DMS79 treated with DMSO at 0.1 percent for 48 hours (cell line): ENCODE results near the gene CHAF1B.

Source experiments
- DNase-seq: peaks from one replicate; lab custom pipeline; 2025; lab: John Stamatoyannopoulos, UW

Gene CHAF1B

DNA sequence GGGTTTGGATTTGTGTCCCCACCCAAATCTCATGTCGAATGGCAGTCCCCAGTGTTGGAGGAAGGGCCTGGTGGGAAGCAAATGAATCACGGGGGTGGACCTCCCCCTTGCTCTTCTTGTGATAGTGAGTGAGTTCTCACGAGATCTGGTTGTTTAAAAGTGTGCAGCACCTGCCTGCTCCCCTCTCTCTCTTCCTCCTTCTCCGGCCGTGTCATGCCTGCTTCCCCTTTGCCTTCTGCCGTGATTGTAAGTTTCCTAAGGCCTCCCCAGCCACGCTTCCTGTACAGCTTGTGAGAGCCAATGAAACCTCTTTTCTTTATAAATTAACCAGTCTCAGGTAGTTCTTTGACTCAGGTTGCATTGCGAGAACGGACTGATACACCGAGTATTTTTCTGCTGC lies 78.8 kb downstream of the CHAF1B start:
- DNase-seq, result no peak

DNA sequence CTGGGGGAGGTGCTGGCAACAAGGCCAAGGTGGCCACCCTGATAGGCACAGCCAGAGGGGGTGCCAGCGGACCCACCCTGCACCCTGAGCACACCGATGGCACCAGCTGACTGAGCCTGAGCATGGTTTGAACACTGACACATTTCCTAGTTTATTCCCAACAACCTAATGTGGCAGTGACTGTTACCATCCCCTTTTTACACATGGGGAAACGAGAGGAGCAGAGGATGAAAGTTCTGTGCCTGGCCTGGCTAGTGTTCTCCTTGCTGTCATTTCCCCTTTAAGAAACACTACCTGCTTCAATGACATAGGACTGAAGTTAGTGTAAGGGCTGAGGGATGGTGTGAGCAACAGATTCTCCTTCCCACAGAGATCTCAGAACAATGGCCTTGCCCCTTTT lies 79.4 kb downstream of the CHAF1B start:
- DNase-seq, result no peak

DNA sequence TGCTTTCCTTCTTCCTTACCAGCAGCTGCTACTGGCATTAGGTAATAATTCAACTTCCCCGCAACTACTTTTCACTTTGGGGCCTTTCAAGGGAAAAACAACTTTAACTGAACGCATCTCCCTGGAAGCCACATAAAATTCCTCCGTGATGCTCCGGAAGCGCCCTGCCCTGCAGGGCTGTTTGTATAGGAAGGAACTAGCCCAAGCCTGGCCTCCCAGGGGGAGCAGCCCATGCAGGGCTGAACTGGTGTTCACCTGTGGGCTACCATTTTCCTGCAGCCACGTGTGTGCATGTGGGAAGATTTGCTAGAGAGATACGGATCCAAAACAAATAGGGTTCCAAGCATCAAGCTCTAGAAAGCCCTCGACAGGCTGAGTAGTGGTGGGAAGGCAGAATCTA lies 80.3 kb downstream of the CHAF1B start:
- DNase-seq, result no peak

DNA sequence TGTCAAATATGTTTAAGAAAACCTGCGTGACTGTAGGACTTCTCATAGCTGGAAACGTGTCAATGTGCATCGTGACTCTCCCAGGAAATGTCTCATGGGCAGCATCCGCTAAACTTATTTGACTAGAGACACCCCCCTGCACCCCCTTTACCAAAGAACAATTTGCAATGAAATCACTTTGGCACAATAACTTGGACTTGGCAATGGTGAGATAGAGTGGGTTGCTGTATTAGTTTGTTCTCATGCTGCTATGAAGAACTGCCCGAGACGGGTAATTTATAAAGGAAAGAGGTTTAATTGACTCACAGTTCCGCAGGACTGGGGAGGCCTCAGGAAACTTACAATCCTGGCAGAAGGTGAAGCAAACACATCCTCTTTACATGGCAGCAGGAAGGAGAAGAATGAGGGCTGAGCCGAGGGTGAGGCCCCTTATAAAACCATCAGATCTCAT lies 80.9 kb downstream of the CHAF1B start:
- DNase-seq, result no peak
